Uterus (tissue), 2 donors: ENCODE results near the gene SVOP.

Source experiments
- CTCF ChIP-seq, 4 experiments: fragments of 200-600 bp in 2 of 4; fragments of 450-650 bp in 2 of 4; sonication (generic) in 2 of 4; IDR thresholded peaks; one replicate each; pipeline ENCODE4 v1.5.1; 2016 to 2019; ENCODE audit warnings: antibody characterized with exemption in 4 of 4, mild to moderate bottlenecking in 2 of 4, moderate library complexity in 1 of 4
- POLR2A ChIP-seq, 2 donors: fragments of 450-650 bp; IDR thresholded peaks; one replicate each; pipeline ENCODE4 v1.6.1; 2016; ENCODE audit warnings: antibody characterized with exemption in 2 of 2, mild to moderate bottlenecking in 1 of 2, moderate library complexity in 1 of 2

- no peak for TF ChIP-seq POLR2A (IDR thresholded peaks at IDR 0.05)
- no peak for TF ChIP-seq CTCF (IDR thresholded peaks at IDR 0.05)
Observed at GRCh38 chr12:108969622-108970021, 51.2 kb downstream of the SVOP start.
